ENCODE measurements around the gene KCNQ4. TPM values are rescaled to one million over a fixed set of nuclear protein-coding genes. Genes with fewer than 3 reads are reported as not detected.
A peak's percentile ranks its signal among the peaks of the same experiment; 100 is the strongest.

KCNQ4 gene
- total RNA-seq, 4 donors from 2014 or later, result 1.1 to 3.8 (median 1.5) TPM

- Histone ChIP-seq H3K9me3 (no peaks in the 10 kb centered on the region), H3K27me3 (no peaks in the 10 kb centered on the region), H3K4me3 (peak overlapping the region; percentile 94), H3K27ac (peak overlapping the region; percentile 92), H3K4me1 (peaks cover 46% of the 10 kb centered on the region), H3K36me3 (no peaks in the 10 kb centered on the region)
- WGBS, result 11% methylated on average over 23 of the region's 98 CpGs
- TF ChIP-seq, protein P1, sequence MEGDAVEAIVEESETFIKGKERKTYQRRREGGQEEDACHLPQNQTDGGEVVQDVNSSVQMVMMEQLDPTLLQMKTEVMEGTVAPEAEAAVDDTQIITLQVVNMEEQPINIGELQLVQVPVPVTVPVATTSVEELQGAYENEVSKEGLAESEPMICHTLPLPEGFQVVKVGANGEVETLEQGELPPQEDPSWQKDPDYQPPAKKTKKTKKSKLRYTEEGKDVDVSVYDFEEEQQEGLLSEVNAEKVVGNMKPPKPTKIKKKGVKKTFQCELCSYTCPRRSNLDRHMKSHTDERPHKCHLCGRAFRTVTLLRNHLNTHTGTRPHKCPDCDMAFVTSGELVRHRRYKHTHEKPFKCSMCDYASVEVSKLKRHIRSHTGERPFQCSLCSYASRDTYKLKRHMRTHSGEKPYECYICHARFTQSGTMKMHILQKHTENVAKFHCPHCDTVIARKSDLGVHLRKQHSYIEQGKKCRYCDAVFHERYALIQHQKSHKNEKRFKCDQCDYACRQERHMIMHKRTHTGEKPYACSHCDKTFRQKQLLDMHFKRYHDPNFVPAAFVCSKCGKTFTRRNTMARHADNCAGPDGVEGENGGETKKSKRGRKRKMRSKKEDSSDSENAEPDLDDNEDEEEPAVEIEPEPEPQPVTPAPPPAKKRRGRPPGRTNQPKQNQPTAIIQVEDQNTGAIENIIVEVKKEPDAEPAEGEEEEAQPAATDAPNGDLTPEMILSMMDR (IDR thresholded peaks at IDR 0.05), result no peak
- TF ChIP-seq POLR2AphosphoS5 (IDR thresholded peaks at IDR 0.05), result no peak
- TF ChIP-seq EP300 (IDR thresholded peaks at IDR 0.05), result no peak
- TF ChIP-seq POLR2A (IDR thresholded peaks at IDR 0.05), result no peak
- DNase-seq (ENCODE audit: low spot score in 2 of 2), result no peak
These were observed 77.8 kb downstream of the KCNQ4 start for GRCh38 chr1:40861224-40862003.

DNA sequence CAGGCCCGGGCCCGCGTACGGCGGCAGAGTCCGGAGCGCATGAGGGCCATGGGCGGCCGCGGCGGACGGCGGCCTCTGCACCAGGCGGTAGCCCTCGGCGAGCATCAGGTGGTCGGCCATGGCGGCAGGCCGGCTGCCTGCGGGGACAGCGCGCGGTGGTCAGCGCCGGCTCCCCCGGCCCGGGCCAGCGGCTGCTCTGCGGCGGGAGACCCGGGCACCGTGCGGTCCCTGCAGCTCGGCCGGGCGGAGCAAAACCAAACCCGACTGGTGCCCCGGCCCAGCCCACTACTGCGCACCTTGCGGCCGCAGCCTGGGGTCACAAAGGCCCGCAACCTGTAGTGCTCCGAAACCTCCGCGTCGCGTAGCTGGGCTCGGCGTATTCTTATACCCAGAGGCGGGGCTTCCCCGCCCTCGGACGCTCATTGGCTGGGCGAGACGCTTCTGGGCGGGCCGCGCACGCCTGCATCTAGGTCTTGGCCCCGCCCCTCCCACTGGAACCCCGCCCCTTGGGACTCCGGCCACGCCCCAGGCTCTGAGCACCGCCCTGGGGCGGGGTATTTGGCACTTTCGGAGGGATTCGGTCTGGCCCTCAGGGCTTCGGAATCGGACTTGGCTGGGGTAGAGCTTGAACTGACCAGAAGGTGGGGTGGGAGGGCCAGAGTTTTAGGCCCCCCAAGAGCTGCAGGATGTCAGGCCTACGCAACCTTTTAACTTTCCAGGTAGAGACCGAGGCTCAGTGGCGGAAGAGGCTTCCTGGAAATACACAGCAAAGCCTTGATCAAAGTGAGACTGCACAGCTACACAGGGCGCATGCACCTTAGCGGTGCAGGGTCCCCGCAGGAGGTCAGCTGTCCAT lies 78.6 kb downstream of the KCNQ4 start, which contains the start of gene CITED4:
TSS of gene CITED4 (minus strand) at position 356 of the 856 bp plus-strand sequence. CDS start at position 120, 236 bp downstream.
- TF ChIP-seq, protein P1 (IDR thresholded peaks at IDR 0.05), result no peak
- TF ChIP-seq EP300 (IDR thresholded peaks at IDR 0.05) (no peak), POLR2A (IDR thresholded peaks at IDR 0.05) (peak in 1 of 2 donors; percentile 90), POLR2AphosphoS5 (IDR thresholded peaks at IDR 0.05) (peak in 2 of 3 donors; percentile 62 to 93)
- H3K4me1 ChIP-seq, result peaks cover 46% of the 10 kb centered on the region
- H3K27me3 ChIP-seq, result no peaks in the 10 kb centered on the region

DNA sequence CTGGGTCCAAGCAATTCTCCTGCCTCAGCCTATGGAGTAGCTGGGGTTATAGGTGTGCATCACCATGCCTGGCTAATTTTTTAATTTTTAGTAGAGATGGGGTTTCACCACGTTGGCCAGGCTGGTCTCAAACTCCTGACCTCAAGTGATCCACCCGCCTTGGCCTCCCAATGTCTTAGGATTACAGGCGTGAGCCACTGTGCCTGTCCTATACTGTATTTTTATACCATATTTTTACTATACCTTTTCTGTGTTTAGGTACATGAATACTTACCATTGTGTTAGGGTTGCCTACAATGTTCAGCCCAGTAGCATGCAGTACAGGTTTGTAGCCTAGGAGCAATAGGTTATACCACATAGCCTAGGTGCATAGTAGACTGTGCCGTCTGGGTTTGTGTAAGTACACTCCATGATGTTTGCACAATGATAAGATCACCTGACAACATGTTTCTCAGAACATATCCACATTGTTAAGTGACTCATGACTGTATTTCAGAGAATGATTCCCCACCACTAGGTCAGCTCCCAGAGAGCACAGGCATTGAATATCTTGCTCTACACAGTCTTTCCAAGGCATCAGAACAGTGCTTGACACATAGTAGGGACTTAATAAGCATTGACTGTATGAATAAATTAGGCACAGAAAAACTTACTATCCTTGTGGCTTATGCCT lies 84.6 kb downstream of the KCNQ4 start:
- no peaks in the 10 kb centered on the region for H3K9me3 ChIP-seq
- peaks cover 17% of the 10 kb centered on the region for H3K4me1 ChIP-seq
- no peaks in the 10 kb centered on the region for H3K36me3 ChIP-seq
- H3K27ac ChIP-seq, result no peak overlapping the region
- no peaks in the 10 kb centered on the region for H3K27me3 ChIP-seq
- no peak overlapping the region for H3K4me3 ChIP-seq
- TF ChIP-seq POLR2AphosphoS5 (IDR thresholded peaks at IDR 0.05), result no peak
- 77% methylated on average over 4 of the region's 4 CpGs for WGBS
- DNase-seq (ENCODE audit: low spot score in 2 of 2), result no peak

More for the DNA sequence above, 78.6 kb downstream of the KCNQ4 start, which contains the start of gene CITED4:
- Histone ChIP-seq H3K36me3 (no peaks in the 10 kb centered on the region), H3K4me3 (peak within 1 kb of the TSS; percentile 94), H3K27ac (peak within 1 kb of the TSS; percentile 92), H3K9me3 (no peaks in the 10 kb centered on the region)
- WGBS, result 3% methylated on average over 18 of the region's 75 CpGs
- DNase-seq (ENCODE audit: low spot score in 2 of 2), result peak; percentile 94 to 97

- no peaks in the 10 kb centered on the region for H3K27me3 ChIP-seq
- TF ChIP-seq POLR2AphosphoS5 (IDR thresholded peaks at IDR 0.05) (no peak), EP300 (IDR thresholded peaks at IDR 0.05) (no peak), POLR2A (IDR thresholded peaks at IDR 0.05) (no peak)
- TF ChIP-seq, protein P1 (IDR thresholded peaks at IDR 0.05), result no peak
- WGBS, result 76% methylated on average over 2 of the region's 2 CpGs
- no peaks in the 10 kb centered on the region for H3K36me3 ChIP-seq
- no peak for DNase-seq (ENCODE audit: low spot score in 2 of 2)
- H3K27ac ChIP-seq, result no peak overlapping the region
- H3K4me1 ChIP-seq, result peaks cover 11% of the 10 kb centered on the region
- H3K9me3 ChIP-seq, result no peaks in the 10 kb centered on the region
- H3K4me3 ChIP-seq, result no peak overlapping the region
These were observed 86.6 kb downstream of the KCNQ4 start for GRCh38 chr1:40870135-40870728.

GRCh38 chr1:40872276-40872675 lies 88.7 kb downstream of the KCNQ4 start:
- no peak overlapping the region for H3K4me3 ChIP-seq
- no peak for DNase-seq (ENCODE audit: low spot score in 2 of 2)
- H3K36me3 ChIP-seq, result no peaks in the 10 kb centered on the region
- TF ChIP-seq, protein P1 (IDR thresholded peaks at IDR 0.05), result no peak
- no peak for TF ChIP-seq EP300 (IDR thresholded peaks at IDR 0.05)
- TF ChIP-seq POLR2A (IDR thresholded peaks at IDR 0.05), result no peak
- no peak for TF ChIP-seq POLR2AphosphoS5 (IDR thresholded peaks at IDR 0.05)
- H3K27ac ChIP-seq, result no peak overlapping the region
- 42% methylated on average over 3 of the region's 3 CpGs for WGBS
- no peaks in the 10 kb centered on the region for H3K9me3 ChIP-seq
- H3K27me3 ChIP-seq, result no peaks in the 10 kb centered on the region
- peaks cover 14% of the 10 kb centered on the region for H3K4me1 ChIP-seq
